Large intestine (tissue), 3 donors: ENCODE data around the gene SIRT5. TPM values are rescaled to one million over a fixed set of nuclear protein-coding genes. Genes with fewer than 3 reads are reported as not detected.
A peak's percentile ranks its signal among the peaks of the same experiment; 100 is the strongest.

Source experiments
- DNase-seq, 2 donors: peaks; one replicate each; pipeline versions ENCODE4 v3.0.0 to v3.0.0-alpha.2; 2013
- H3K27ac ChIP-seq: one replicate; pipeline ENCODE4 v1.5.1; 2013; ENCODE audit warnings: low read length
- H3K27me3 ChIP-seq: 2 replicates; pipeline ENCODE4 v1.6.1; 2013; ENCODE audit warnings: low read length; ENCODE audit not compliant: control insufficient read depth, insufficient read depth
- H3K36me3 ChIP-seq: 2 replicates; pipeline ENCODE4 v1.6.1; 2013; ENCODE audit warnings: low read length; ENCODE audit not compliant: control insufficient read depth, insufficient read depth
- H3K4me1 ChIP-seq: one replicate; pipeline ENCODE4 v1.6.1; 2013; ENCODE audit warnings: low read length; ENCODE audit not compliant: control insufficient read depth, insufficient read depth
- H3K4me3 ChIP-seq: one replicate; pipeline ENCODE4 v1.5.1; 2013; ENCODE audit warnings: low read length
- H3K9me3 ChIP-seq: one replicate; pipeline ENCODE4 v1.6.1; 2013; ENCODE audit warnings: mild to moderate bottlenecking, low read depth, low read length, moderate library complexity; ENCODE audit not compliant: control insufficient read depth
- WGBS: methylation state at CpG from one replicate; pipeline ENCODE4 v1.1.5; 2013; ENCODE audit warnings: low lambda C conversion rate; ENCODE audit not compliant: insufficient coverage; 5-methylcytosine and 5-hydroxymethylcytosine counted together
- polyA plus RNA-seq: library from polyadenylated mRNA; unstranded; fragments of 120-200 nt; gene quantifications from one replicate; pipeline ENCODE4 v1.2.1, GENCODE V29; 2013

The SIRT5 gene
- polyA plus RNA-seq, 1 donor: 13.4 TPM

DNA sequence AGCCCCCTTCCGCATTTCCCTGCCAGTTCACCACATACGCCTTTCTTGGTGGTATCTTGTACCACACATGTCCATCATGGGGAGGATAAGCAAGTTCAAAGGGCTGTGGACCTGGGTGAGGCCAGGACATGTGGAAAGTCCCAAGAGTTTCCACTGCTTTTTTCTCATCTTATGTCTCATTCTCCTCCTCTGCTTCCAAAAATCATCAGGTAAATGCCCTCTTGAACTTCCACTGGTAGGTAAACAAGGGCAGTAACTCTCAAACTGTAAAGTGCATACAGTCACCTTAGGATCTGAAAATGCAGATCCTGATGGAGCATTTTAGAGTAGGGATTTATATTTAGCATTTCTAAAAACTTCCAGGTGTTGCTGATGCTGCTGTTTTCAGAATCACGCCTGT, 7.9 kb upstream of the SIRT5 start:
- no peak for DNase-seq
- H3K27me3 ChIP-seq: peaks cover 16% of the 10 kb centered on the region
- no peak overlapping the region for H3K4me3 ChIP-seq
- no peaks in the 10 kb centered on the region for H3K9me3 ChIP-seq
- no peak overlapping the region for H3K27ac ChIP-seq
- H3K36me3 ChIP-seq: no peaks in the 10 kb centered on the region
- no peaks in the 10 kb centered on the region for H3K4me1 ChIP-seq
- WGBS: 100% methylated on average over 1 of the region's 3 CpGs

DNA sequence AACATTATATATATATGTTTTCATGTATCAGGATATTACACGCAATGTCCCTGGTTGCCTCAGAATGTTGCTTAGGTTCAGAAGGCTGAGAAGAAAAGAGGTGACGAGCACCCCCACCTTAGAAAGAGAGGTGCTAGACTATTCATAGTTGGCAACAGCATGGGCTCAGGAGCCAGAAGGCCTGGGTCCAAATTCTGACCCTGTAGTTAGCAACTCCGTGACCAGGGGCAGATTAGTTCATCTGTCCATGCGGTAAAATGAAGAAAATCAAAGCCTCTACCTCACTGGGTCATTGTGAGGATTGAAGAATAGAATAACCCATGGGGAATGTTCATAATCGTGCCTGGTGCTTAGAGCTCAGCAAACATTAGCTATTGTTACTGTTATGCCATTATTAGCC, 5.4 kb upstream of the SIRT5 start:
- no CpG with 5 or more reads among the region's 5 CpGs for WGBS
- Histone ChIP-seq H3K27ac (no peak overlapping the region), H3K36me3 (no peaks in the 10 kb centered on the region)

DNA sequence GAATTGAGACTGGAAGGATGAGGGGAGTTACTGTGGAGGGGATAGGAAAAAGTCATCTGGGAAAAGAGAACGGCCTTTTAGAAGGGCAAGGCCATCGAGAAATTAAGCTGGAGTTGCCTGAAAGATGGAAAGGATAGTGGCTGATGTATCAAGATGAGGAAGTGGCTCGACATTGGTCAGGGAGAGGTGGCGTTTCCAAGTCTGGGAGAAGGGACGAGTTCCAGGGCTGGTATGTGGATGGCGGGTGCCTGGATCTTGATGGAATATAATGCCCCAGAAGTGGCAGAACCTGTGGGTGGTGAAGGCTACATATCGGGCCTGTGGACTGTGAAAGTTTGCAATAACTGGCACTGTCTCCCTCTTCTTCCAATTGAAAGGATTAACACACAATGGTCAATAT, 2.2 kb upstream of the SIRT5 start:
- Histone ChIP-seq H3K27ac (no peak overlapping the region), H3K4me1 (peaks cover 10% of the 10 kb centered on the region), H3K4me3 (no peak overlapping the region), H3K27me3 (peaks cover 13% of the 10 kb centered on the region), H3K36me3 (no peaks in the 10 kb centered on the region), H3K9me3 (no peaks in the 10 kb centered on the region)
- no CpG with 5 or more reads among the region's 7 CpGs for WGBS
- no peak for DNase-seq

More for the DNA sequence above, 5.4 kb upstream of the SIRT5 start:
- no peaks in the 10 kb centered on the region for H3K9me3 ChIP-seq
- peaks cover 16% of the 10 kb centered on the region for H3K27me3 ChIP-seq
- H3K4me1 ChIP-seq: peaks cover 7% of the 10 kb centered on the region
- no peak overlapping the region for H3K4me3 ChIP-seq
- no peak for DNase-seq

DNA sequence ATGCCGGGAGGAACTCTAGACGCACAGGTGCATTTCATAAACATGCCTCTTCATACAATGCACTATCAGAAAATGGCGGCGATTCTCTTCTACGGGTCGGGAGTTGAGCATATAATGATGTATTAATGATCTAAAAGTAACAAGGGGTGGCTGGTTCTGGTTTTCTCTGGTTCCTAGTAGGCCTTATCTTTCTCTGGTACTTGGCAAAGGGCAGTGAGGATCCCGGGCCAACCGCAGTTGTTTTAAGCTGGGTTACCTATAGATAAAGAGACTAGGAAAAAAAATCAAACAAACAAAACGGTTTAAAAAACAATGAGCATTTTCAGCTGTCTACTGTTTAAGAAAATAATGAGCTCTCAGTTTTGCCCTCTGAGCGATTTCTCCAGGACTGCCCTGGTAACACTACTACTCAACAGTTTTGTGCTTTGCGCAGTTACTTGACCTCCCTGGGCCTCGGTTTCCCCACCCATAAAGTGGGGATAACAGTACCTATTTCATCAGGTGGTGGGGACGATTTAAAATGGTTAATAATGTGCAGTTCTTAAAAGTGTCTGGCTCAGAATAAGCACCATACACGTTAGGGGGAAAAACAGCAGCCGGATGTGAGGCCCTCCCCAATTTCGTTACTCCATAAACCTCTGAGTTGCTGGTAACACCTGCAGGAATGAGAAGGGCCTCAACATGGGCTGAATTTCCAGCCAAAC, 1.3 kb upstream of the SIRT5 start:
- DNase-seq: no peak
- Histone ChIP-seq H3K27ac (no peak overlapping the region), H3K36me3 (no peaks in the 10 kb centered on the region), H3K9me3 (no peaks in the 10 kb centered on the region), H3K4me3 (peak overlapping the region; percentile 99), H3K4me1 (peaks cover 10% of the 10 kb centered on the region), H3K27me3 (peaks cover 13% of the 10 kb centered on the region)
- 100% methylated on average over 5 of the region's 16 CpGs for WGBS

DNA sequence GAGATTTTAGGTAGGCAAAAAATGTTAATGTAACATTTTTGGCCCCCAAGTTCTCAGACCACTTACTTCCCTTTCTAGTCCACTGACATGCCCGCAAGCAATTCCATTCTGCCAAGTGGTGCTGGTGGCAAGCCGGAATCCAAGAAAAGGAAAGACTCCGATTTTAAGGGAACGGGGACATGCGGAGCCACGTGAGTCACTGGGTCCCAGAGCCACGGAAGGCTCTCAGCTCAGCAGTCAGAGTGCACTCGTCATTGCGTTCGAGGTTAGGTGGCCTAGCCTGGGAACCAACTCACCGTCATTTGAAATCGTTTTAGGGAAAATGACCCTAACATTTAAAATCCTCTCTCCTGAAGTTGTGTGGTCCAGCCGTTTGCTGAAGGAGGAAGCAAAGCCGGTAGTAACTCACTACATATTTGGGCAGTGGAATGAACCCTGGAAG, 711 bp upstream of the SIRT5 start:
- DNase-seq: peak; percentile 28 to 62
- H3K36me3 ChIP-seq: no peaks in the 10 kb centered on the region
- no peaks in the 10 kb centered on the region for H3K9me3 ChIP-seq
- peak overlapping the region; percentile 100 for H3K27ac ChIP-seq
- peaks cover 8% of the 10 kb centered on the region for H3K27me3 ChIP-seq
- peaks cover 10% of the 10 kb centered on the region for H3K4me1 ChIP-seq
- no CpG with 5 or more reads among the region's 14 CpGs for WGBS
- H3K4me3 ChIP-seq: peak overlapping the region; percentile 99

DNA sequence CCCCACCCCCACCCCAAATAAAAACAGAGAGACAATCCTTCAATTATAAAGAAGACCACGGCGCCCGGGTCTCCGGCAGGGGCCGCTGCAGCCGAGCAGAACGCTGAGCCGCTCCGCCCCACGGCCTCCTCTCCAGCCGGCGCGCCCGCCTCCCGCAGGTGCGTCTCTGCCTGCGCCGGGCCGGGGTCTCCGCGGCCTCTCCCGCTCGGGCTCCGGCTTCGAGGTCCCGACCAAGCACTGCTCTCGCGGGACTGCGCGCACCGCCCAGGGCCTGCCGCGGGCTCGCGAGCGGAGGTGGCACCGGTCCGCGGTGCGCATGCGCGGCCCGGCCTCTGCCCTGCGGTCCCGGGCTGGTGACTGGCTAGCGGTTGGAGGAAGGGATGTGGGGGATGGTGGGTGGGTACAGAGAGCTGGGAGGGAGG, 241 bp upstream of the SIRT5 start:
- Histone ChIP-seq H3K4me1 (peaks cover 10% of the 10 kb centered on the region), H3K36me3 (no peaks in the 10 kb centered on the region), H3K4me3 (peak overlapping the region; percentile 99), H3K9me3 (no peaks in the 10 kb centered on the region), H3K27ac (peak overlapping the region; percentile 100), H3K27me3 (peaks cover 5% of the 10 kb centered on the region)
- peak; percentile 97 to 98 for DNase-seq
- no CpG with 5 or more reads among the region's 46 CpGs for WGBS

DNA sequence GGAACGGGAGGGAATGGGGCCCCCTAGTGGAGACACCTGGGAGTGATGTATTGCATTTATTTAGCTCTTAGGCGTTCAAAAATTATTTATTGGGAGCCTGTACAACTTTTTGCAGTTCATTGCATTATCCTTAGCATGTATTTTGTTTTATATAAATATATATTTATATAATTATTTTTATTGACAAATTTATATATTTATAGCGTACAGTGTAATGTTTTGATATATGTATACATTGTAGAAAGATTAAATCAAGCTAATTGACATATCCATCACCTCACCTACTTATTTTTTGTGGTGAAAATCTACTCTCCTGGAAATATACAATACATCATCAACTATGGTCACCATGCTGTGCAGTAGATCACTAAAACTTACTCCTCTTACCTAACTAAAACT, 975 bp downstream of the SIRT5 start:
- WGBS: 100% methylated on average over 1 of the region's 3 CpGs
- no peak for DNase-seq
- H3K36me3 ChIP-seq: peaks cover 2% of the 10 kb centered on the region
- H3K27ac ChIP-seq: peak overlapping the region; percentile 100
- peaks cover 10% of the 10 kb centered on the region for H3K4me1 ChIP-seq
- no peaks in the 10 kb centered on the region for H3K27me3 ChIP-seq
- peak overlapping the region; percentile 99 for H3K4me3 ChIP-seq
- H3K9me3 ChIP-seq: no peaks in the 10 kb centered on the region

DNA sequence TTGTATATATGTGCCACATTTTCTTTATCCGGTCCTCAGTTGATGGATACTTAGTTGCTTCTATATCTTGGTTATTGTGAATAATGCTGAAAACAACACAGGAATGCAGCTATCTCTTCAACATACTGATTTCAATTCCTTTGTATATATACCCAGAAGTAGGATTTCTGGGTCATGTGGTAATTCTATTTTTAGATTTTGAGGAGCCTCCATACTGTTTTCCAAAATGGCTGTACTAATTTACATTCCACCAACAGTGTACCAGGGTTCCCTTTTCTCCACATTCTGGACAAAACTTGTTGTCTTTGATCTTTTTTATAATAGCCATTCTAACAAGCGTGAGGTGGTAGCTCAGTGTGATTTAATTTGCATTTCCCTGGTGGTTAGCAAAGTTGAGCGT, 1.6 kb downstream of the SIRT5 start:
- no peak overlapping the region for H3K4me3 ChIP-seq
- H3K36me3 ChIP-seq: peaks cover 6% of the 10 kb centered on the region
- 100% methylated on average over 2 of the region's 3 CpGs for WGBS
- H3K27me3 ChIP-seq: no peaks in the 10 kb centered on the region
- H3K27ac ChIP-seq: no peak overlapping the region
- no peak for DNase-seq
- no peaks in the 10 kb centered on the region for H3K9me3 ChIP-seq
- H3K4me1 ChIP-seq: peaks cover 10% of the 10 kb centered on the region

DNA sequence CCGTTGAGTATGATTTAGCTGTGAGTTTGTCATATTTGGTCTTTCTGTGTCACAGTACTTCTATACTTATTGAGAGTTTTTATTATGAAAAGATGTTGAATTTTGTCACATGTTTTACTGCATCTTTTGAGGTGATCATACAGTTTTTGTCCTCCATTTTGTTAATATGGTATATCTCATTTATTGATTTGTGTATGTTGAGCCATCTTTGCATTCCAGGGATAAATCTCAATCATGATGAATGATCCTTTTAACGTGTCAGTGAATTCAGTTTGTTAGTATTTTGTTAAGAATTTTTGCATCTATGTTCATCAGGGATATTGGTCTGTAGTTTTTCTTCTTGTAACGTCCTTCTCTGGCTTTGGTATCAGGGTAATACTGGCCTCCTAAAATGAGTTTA, 3.5 kb downstream of the SIRT5 start:
- no peaks in the 10 kb centered on the region for H3K27me3 ChIP-seq
- no peak overlapping the region for H3K4me3 ChIP-seq
- DNase-seq: no peak
- H3K9me3 ChIP-seq: no peaks in the 10 kb centered on the region
- 100% methylated on average over 1 of the region's 3 CpGs for WGBS
- H3K36me3 ChIP-seq: peaks cover 15% of the 10 kb centered on the region
- H3K4me1 ChIP-seq: peaks cover 10% of the 10 kb centered on the region
- H3K27ac ChIP-seq: no peak overlapping the region

DNA sequence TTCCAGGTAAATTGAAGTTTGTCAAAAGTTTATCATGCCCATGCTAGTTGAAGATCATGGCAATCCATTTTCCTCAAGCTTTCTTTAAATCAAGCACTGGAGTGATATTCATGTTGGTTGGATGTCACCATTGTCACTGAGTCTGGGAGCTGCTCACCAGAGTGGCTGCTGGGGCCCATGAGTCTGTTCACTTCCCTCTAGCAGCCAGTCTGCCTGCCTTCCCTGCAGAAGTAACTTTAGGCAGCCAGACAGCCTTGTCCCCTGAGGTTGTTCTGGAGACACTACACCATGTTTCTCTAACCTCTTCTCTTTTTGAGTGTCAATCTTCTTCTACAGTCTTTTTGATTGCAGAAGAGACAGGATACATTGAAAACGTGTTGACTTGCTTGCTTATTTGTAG, 5.5 kb downstream of the SIRT5 start:
- WGBS: 88% methylated on average over 1 of the region's 1 CpG
- no peak for DNase-seq
- no peaks in the 10 kb centered on the region for H3K9me3 ChIP-seq
- peaks cover 17% of the 10 kb centered on the region for H3K36me3 ChIP-seq
- H3K4me1 ChIP-seq: peaks cover 3% of the 10 kb centered on the region
- H3K4me3 ChIP-seq: no peak overlapping the region
- H3K27me3 ChIP-seq: no peaks in the 10 kb centered on the region
- no peak overlapping the region for H3K27ac ChIP-seq

DNA sequence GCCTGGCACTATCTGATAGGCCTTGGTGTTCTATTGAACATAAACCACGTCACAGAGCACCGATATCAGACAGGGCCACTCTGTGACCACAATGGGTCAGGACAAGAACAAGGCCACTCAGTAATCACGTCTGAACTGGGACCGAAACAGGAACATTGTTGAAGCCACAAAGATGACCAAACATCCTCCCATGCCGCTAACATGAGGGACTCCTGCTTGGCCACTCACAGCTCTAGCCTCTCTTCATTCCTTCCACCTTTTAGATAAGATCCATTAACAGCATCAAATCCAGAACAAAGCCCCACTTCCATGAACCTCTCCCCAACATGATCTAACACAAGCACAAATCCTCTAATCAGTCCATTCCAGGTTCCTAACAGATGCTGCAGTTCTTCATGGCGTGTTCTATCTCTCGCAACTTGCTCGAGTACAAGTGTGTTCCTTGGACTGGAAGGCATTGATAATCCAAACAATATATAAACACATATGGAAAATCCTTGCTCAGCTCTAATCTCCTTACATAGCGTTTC, 7.4 kb downstream of the SIRT5 start:
- Histone ChIP-seq H3K4me1 (no peaks in the 10 kb centered on the region), H3K27me3 (no peaks in the 10 kb centered on the region), H3K9me3 (no peaks in the 10 kb centered on the region), H3K36me3 (peaks cover 23% of the 10 kb centered on the region), H3K4me3 (no peak overlapping the region), H3K27ac (no peak overlapping the region)
- DNase-seq: no peak
- WGBS: 96% methylated on average over 4 of the region's 9 CpGs
